Measurements from ENCODE around the gene CPA5.

Gene CPA5

GRCh38 chr7:130397051-130397757 lies 52.6 kb downstream of the CPA5 start:
- no peak for DNase-seq (ENCODE audit: low spot score)

- DNase-seq (ENCODE audit: low spot score) = no peak
Observed at GRCh38 chr7:130397758-130398073, 53.1 kb downstream of the CPA5 start.

GRCh38 chr7:130398526-130399090 lies 54.0 kb downstream of the CPA5 start:
- no peak for DNase-seq (ENCODE audit: low spot score)

GRCh38 chr7:130400120-130400572 lies 55.5 kb downstream of the CPA5 start:
- no peak for DNase-seq (ENCODE audit: low spot score)

GRCh38 chr7:130401101-130401500 lies 56.5 kb downstream of the CPA5 start:
- DNase-seq (ENCODE audit: low spot score) = no peak

GRCh38 chr7:130401578-130401977 lies 57.0 kb downstream of the CPA5 start:
- DNase-seq (ENCODE audit: low spot score) = no peak

GRCh38 chr7:130405003-130405402 lies 60.4 kb downstream of the CPA5 start:
- DNase-seq (ENCODE audit: low spot score) = no peak

- DNase-seq (ENCODE audit: low spot score) = no peak
Observed at GRCh38 chr7:130409067-130409711, 64.6 kb downstream of the CPA5 start.

- no peak for DNase-seq (ENCODE audit: low spot score)
Observed at GRCh38 chr7:130409712-130410072, 65.1 kb downstream of the CPA5 start.

GRCh38 chr7:130410868-130411541 lies 66.4 kb downstream of the CPA5 start:
- DNase-seq (ENCODE audit: low spot score) = no peak

GRCh38 chr7:130413201-130413600 lies 68.6 kb downstream of the CPA5 start:
- no peak for DNase-seq (ENCODE audit: low spot score)

GRCh38 chr7:130415006-130415405 lies 70.4 kb downstream of the CPA5 start:
- no peak for DNase-seq (ENCODE audit: low spot score)

- no peak for DNase-seq (ENCODE audit: low spot score)
Observed at GRCh38 chr7:130417213-130417612, 72.6 kb downstream of the CPA5 start.

GRCh38 chr7:130418306-130418705 lies 73.7 kb downstream of the CPA5 start:
- DNase-seq (ENCODE audit: low spot score) = no peak
